ENCODE measurements around the gene ZMPSTE24.
A peak's percentile ranks its signal among the peaks of the same experiment; 100 is the strongest.

Gene ZMPSTE24

GRCh38 chr1:40312238-40313205, 54.5 kb downstream of the ZMPSTE24 start:
- DNase-seq, result no peak
- Histone ChIP-seq H3K23ac (ENCODE audit: low read length) (no peak overlapping the region), H4K91ac (ENCODE audit: low read depth, low read length) (no peak overlapping the region)

GRCh38 chr1:40313329-40313957, 55.4 kb downstream of the ZMPSTE24 start:
- Histone ChIP-seq H3K9ac (ENCODE audit: low read length) (no peak overlapping the region), H3K4me3 (ENCODE audit: low read depth, low read length) (no peak overlapping the region), H2BK12ac (ENCODE audit: low read length) (no peak overlapping the region), H3K4me2 (ENCODE audit: low read length) (no peak overlapping the region), H3K27ac (ENCODE audit: low read depth, low read length) (no peak overlapping the region), H3K79me1 (ENCODE audit: low read length) (peaks cover 11% of the 10 kb centered on the region), H2BK120ac (ENCODE audit: insufficient read depth, low read length, poor library complexity) (no peak overlapping the region), H3K14ac (ENCODE audit: low read length) (no peak overlapping the region), H3K4me1 (ENCODE audit: control insufficient read depth in 1 of 2, insufficient read depth in 2 of 2, low read length in 2 of 2) (peaks cover 16 to 19% of the 10 kb centered on the region in 2 experiments), H3K9me3 (ENCODE audit: insufficient read depth, low read depth, low read length) (peaks cover 2% of the 10 kb centered on the region), H4K91ac (ENCODE audit: low read depth, low read length) (no peak overlapping the region), H3K27me3 (ENCODE audit: insufficient read depth, low read length) (peaks cover 24% of the 10 kb centered on the region), H3K36me3 (ENCODE audit: control insufficient read depth in 1 of 2, insufficient read depth in 2 of 2, low read length in 2 of 2) (no peaks in the 10 kb centered on the region), H4K8ac (ENCODE audit: low read depth, low read length) (no peak overlapping the region), H3K18ac (ENCODE audit: low read length) (no peak overlapping the region), H3K23ac (ENCODE audit: low read length) (no peak overlapping the region), H4K12ac (ENCODE audit: low read depth, low read length) (no peak overlapping the region), H3K4ac (ENCODE audit: low read depth, low read length) (no peak overlapping the region), H2AFZ (ENCODE audit: insufficient read depth, low read length, poor library complexity) (no peak overlapping the region), H2AK5ac (ENCODE audit: low read length) (no peak overlapping the region), H3K79me2 (ENCODE audit: control insufficient read depth, insufficient read depth, low read length, poor library complexity) (no peaks in the 10 kb centered on the region), H2BK5ac (ENCODE audit: low read depth, low read length, poor library complexity) (no peak overlapping the region)
- WGBS (ENCODE audit: extremely low coverage, insufficient coverage, insufficient read length), result no CpG with 5 or more reads among the region's 5 CpGs
- DNase-seq, result no peak

More at GRCh38 chr1:40312238-40313205, 54.5 kb downstream of the ZMPSTE24 start:
- Histone ChIP-seq H4K12ac (ENCODE audit: low read depth, low read length) (no peak overlapping the region), H3K27ac (ENCODE audit: low read depth, low read length) (no peak overlapping the region), H3K27me3 (ENCODE audit: insufficient read depth, low read length) (peaks cover 21% of the 10 kb centered on the region), H3K36me3 (ENCODE audit: control insufficient read depth in 1 of 2, insufficient read depth in 2 of 2, low read length in 2 of 2) (no peaks in the 10 kb centered on the region), H3K14ac (ENCODE audit: low read length) (no peak overlapping the region), H2BK5ac (ENCODE audit: low read depth, low read length, poor library complexity) (no peak overlapping the region), H3K9ac (ENCODE audit: low read length) (no peak overlapping the region), H3K4me3 (ENCODE audit: low read depth, low read length) (no peak overlapping the region), H3K9me3 (ENCODE audit: insufficient read depth, low read depth, low read length) (peaks cover 2% of the 10 kb centered on the region), H2BK120ac (ENCODE audit: insufficient read depth, low read length, poor library complexity) (no peak overlapping the region), H3K4me2 (ENCODE audit: low read length) (no peak overlapping the region), H2BK12ac (ENCODE audit: low read length) (no peak overlapping the region), H2AFZ (ENCODE audit: insufficient read depth, low read length, poor library complexity) (no peak overlapping the region), H3K79me2 (ENCODE audit: control insufficient read depth, insufficient read depth, low read length, poor library complexity) (no peaks in the 10 kb centered on the region), H4K8ac (ENCODE audit: low read depth, low read length) (no peak overlapping the region), H2AK5ac (ENCODE audit: low read length) (no peak overlapping the region), H3K4me1 (ENCODE audit: control insufficient read depth in 1 of 2, insufficient read depth in 2 of 2, low read length in 2 of 2) (peaks cover 18 to 19% of the 10 kb centered on the region in 2 experiments), H3K18ac (ENCODE audit: low read length) (no peak overlapping the region), H3K4ac (ENCODE audit: low read depth, low read length) (no peak overlapping the region), H3K79me1 (ENCODE audit: low read length) (peaks cover 14% of the 10 kb centered on the region)
- WGBS (ENCODE audit: extremely low coverage, insufficient coverage, insufficient read length), result no CpG with 5 or more reads among the region's 10 CpGs

GRCh38 chr1:40313958-40314720, 56.1 kb downstream of the ZMPSTE24 start:
- Histone ChIP-seq H3K18ac (ENCODE audit: low read length) (no peak overlapping the region), H3K23ac (ENCODE audit: low read length) (no peak overlapping the region), H3K27ac (ENCODE audit: low read depth, low read length) (no peak overlapping the region), H2BK120ac (ENCODE audit: insufficient read depth, low read length, poor library complexity) (no peak overlapping the region), H3K9ac (ENCODE audit: low read length) (no peak overlapping the region), H3K79me2 (ENCODE audit: control insufficient read depth, insufficient read depth, low read length, poor library complexity) (no peaks in the 10 kb centered on the region), H4K12ac (ENCODE audit: low read depth, low read length) (peak overlapping the region; percentile 24), H3K4me1 (ENCODE audit: control insufficient read depth in 1 of 2, insufficient read depth in 2 of 2, low read length in 2 of 2) (peaks cover 16 to 19% of the 10 kb centered on the region in 2 experiments), H2AK5ac (ENCODE audit: low read length) (no peak overlapping the region), H2AFZ (ENCODE audit: insufficient read depth, low read length, poor library complexity) (no peak overlapping the region), H3K4me2 (ENCODE audit: low read length) (no peak overlapping the region), H3K36me3 (ENCODE audit: control insufficient read depth in 1 of 2, insufficient read depth in 2 of 2, low read length in 2 of 2) (no peaks in the 10 kb centered on the region), H3K79me1 (ENCODE audit: low read length) (peaks cover 11% of the 10 kb centered on the region), H4K8ac (ENCODE audit: low read depth, low read length) (no peak overlapping the region), H4K91ac (ENCODE audit: low read depth, low read length) (peak overlapping the region; percentile 19), H3K27me3 (ENCODE audit: insufficient read depth, low read length) (peaks cover 24% of the 10 kb centered on the region), H3K14ac (ENCODE audit: low read length) (no peak overlapping the region), H3K4ac (ENCODE audit: low read depth, low read length) (no peak overlapping the region), H3K9me3 (ENCODE audit: insufficient read depth, low read depth, low read length) (peaks cover 2% of the 10 kb centered on the region), H3K4me3 (ENCODE audit: low read depth, low read length) (no peak overlapping the region), H2BK12ac (ENCODE audit: low read length) (no peak overlapping the region), H2BK5ac (ENCODE audit: low read depth, low read length, poor library complexity) (no peak overlapping the region)
- DNase-seq, result no peak
- WGBS (ENCODE audit: extremely low coverage, insufficient coverage, insufficient read length), result no CpG with 5 or more reads among the region's 9 CpGs

- Histone ChIP-seq H4K8ac (ENCODE audit: low read depth, low read length) (peak overlapping the region; percentile 70), H3K79me1 (ENCODE audit: low read length) (peaks cover 11% of the 10 kb centered on the region), H2AFZ (ENCODE audit: insufficient read depth, low read length, poor library complexity) (peak overlapping the region; percentile 66), H3K23ac (ENCODE audit: low read length) (no peak overlapping the region), H3K9ac (ENCODE audit: low read length) (no peak overlapping the region), H2BK120ac (ENCODE audit: insufficient read depth, low read length, poor library complexity) (no peak overlapping the region), H3K36me3 (ENCODE audit: control insufficient read depth in 1 of 2, insufficient read depth in 2 of 2, low read length in 2 of 2) (no peaks in the 10 kb centered on the region), H3K4me3 (ENCODE audit: low read depth, low read length) (peak overlapping the region; percentile 25), H3K4me1 (ENCODE audit: control insufficient read depth in 1 of 2, insufficient read depth in 2 of 2, low read length in 2 of 2) (peaks cover 16 to 19% of the 10 kb centered on the region in 2 experiments), H4K12ac (ENCODE audit: low read depth, low read length) (peak overlapping the region; percentile 24), H3K9me3 (ENCODE audit: insufficient read depth, low read depth, low read length) (peaks cover 2% of the 10 kb centered on the region), H3K18ac (ENCODE audit: low read length) (no peak overlapping the region), H3K4me2 (ENCODE audit: low read length) (peak overlapping the region; percentile 80), H2BK5ac (ENCODE audit: low read depth, low read length, poor library complexity) (no peak overlapping the region), H4K91ac (ENCODE audit: low read depth, low read length) (peak overlapping the region; percentile 19), H2AK5ac (ENCODE audit: low read length) (peak overlapping the region; percentile 56), H2BK12ac (ENCODE audit: low read length) (peak overlapping the region; percentile 80), H3K27ac (ENCODE audit: low read depth, low read length) (no peak overlapping the region), H3K4ac (ENCODE audit: low read depth, low read length) (no peak overlapping the region), H3K14ac (ENCODE audit: low read length) (peak overlapping the region; percentile 53), H3K27me3 (ENCODE audit: insufficient read depth, low read length) (peaks cover 24% of the 10 kb centered on the region), H3K79me2 (ENCODE audit: control insufficient read depth, insufficient read depth, low read length, poor library complexity) (no peaks in the 10 kb centered on the region)
- no peak for DNase-seq
- WGBS (ENCODE audit: extremely low coverage, insufficient coverage, insufficient read length), result no CpG with 5 or more reads among the region's 13 CpGs
Observed at GRCh38 chr1:40314721-40315238, 56.7 kb downstream of the ZMPSTE24 start.
